ENCODE measurements around the gene SNTG2. TPM values are rescaled to one million over a fixed set of nuclear protein-coding genes. Genes with fewer than 3 reads are reported as not detected.

Gene SNTG2
- total and polyA plus RNA-seq, 2 experiments from 2014 or later = 0.66 to 1.0 TPM

DNA sequence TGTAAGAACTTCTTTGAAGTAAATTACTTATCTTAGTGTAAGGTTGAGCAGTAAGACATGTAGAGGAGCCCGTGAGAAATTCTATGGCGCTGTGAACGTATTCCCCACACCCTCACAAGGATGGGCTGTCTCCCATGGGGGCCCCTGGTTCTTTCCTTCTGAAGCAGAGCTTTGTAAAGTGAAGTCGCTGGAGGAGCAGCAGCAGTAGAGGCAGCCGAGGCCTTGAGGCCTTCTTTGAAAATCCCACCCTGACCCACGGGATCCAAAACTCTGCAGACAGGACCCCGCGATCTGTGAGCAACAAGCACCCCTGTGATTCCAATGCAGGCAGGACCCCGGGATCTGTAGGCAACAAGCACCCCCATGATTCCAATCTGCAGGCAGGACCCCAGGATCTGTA, 23.8 kb upstream of the SNTG2 start:
- Histone ChIP-seq H3K27me3 (peaks cover 8% of the 10 kb centered on the region), H3K4me1 (ENCODE audit: low read depth) (no peaks in the 10 kb centered on the region), H3K36me3 (no peaks in the 10 kb centered on the region), H3K4me3 (no peak overlapping the region), H3K9me3 (ENCODE audit: low read depth) (no peaks in the 10 kb centered on the region), H3K27ac (no peak overlapping the region)
- no peak for TF ChIP-seq CTCF (IDR thresholded peaks at IDR 0.05; ENCODE audit: low read depth, low read length)
- DNase-seq (ENCODE audit: low read depth in 1 of 2, low spot score in 1 of 2) = no peak

GRCh38 chr2:929011-929735, 21.5 kb upstream of the SNTG2 start:
- Histone ChIP-seq H3K27ac (no peak overlapping the region), H3K36me3 (no peaks in the 10 kb centered on the region), H3K4me1 (ENCODE audit: low read depth) (no peaks in the 10 kb centered on the region), H3K4me3 (no peak overlapping the region), H3K9me3 (ENCODE audit: low read depth) (no peaks in the 10 kb centered on the region), H3K27me3 (peaks cover 13% of the 10 kb centered on the region)
- TF ChIP-seq CTCF (IDR thresholded peaks at IDR 0.05; ENCODE audit: low read depth, low read length) = no peak
- no peak for DNase-seq (ENCODE audit: low read depth in 1 of 2, low spot score in 1 of 2)

- no peaks in the 10 kb centered on the region for H3K9me3 ChIP-seq (ENCODE audit: low read depth)
- DNase-seq (ENCODE audit: low read depth in 1 of 2, low spot score in 1 of 2) = no peak
- no peaks in the 10 kb centered on the region for H3K4me1 ChIP-seq (ENCODE audit: low read depth)
- H3K27me3 ChIP-seq = peaks cover 13% of the 10 kb centered on the region
- no peak overlapping the region for H3K4me3 ChIP-seq
- TF ChIP-seq CTCF (IDR thresholded peaks at IDR 0.05; ENCODE audit: low read depth, low read length) = no peak
- no peak overlapping the region for H3K27ac ChIP-seq
- H3K36me3 ChIP-seq = no peaks in the 10 kb centered on the region
These were observed 20.7 kb upstream of the SNTG2 start for GRCh38 chr2:929925-930324.

DNA sequence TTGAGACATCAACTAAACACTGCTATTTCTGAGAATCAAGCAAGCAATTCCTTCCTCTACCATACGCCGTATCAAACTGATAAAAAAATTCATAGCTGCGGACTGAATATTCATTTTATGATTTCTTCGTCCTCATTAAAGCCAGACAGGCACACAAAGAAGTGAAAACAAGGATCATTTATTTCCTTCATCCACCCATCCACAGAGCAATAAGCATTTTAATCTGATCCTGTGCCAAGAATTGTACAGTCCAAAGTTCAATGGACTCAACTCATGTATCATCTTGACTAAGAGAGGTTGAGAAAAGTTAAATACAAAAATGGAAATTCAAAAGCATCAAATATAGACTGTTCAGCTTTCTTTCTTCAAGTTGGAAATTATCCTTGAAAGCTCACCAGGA, 19.7 kb upstream of the SNTG2 start:
- DNase-seq (ENCODE audit: low read depth in 1 of 2, low spot score in 1 of 2) = no peak
- TF ChIP-seq CTCF (IDR thresholded peaks at IDR 0.05; ENCODE audit: low read depth, low read length) = no peak

GRCh38 chr2:932320-933115, 18.1 kb upstream of the SNTG2 start:
- Histone ChIP-seq H3K9me3 (ENCODE audit: low read depth) (no peaks in the 10 kb centered on the region), H3K27me3 (peaks cover 4% of the 10 kb centered on the region), H3K4me1 (ENCODE audit: low read depth) (no peaks in the 10 kb centered on the region), H3K4me3 (no peak overlapping the region), H3K36me3 (no peaks in the 10 kb centered on the region), H3K27ac (no peak overlapping the region)
- no peak for DNase-seq (ENCODE audit: low read depth in 1 of 2, low spot score in 1 of 2)
- no peak for TF ChIP-seq CTCF (IDR thresholded peaks at IDR 0.05; ENCODE audit: low read depth, low read length)

More for the DNA sequence above, 19.7 kb upstream of the SNTG2 start:
- Histone ChIP-seq H3K27ac (no peak overlapping the region), H3K4me3 (no peak overlapping the region), H3K4me1 (ENCODE audit: low read depth) (no peaks in the 10 kb centered on the region), H3K36me3 (no peaks in the 10 kb centered on the region), H3K27me3 (peaks cover 4% of the 10 kb centered on the region), H3K9me3 (ENCODE audit: low read depth) (no peaks in the 10 kb centered on the region)

Data from cardiac muscle cell (in vitro differentiated cells and primary cell).